B cell (primary cell): ENCODE data around the gene CTDP1. TPM values are rescaled to one million over a fixed set of nuclear protein-coding genes. Genes with fewer than 3 reads are reported as not detected.

ENCODE experiments used
- ATAC-seq: fragments of 200-7000 bp; cut with Tn5 transposase; one replicate; pipeline ENCODE4 v1.10.0; 2021; ENCODE audit warnings: low read depth, mild to moderate bottlenecking, moderate number of reproducible peaks, moderate library complexity
- CTCF ChIA-PET: fragments of 350-600 bp; sonication (Branson Sonifier 250); formaldehyde crosslinking; loops from one replicate; lab custom pipeline; 2021; ENCODE audit warnings: antibody characterized with exemption, inconsistent platforms; lab: Charles Lee
- POLR2A ChIA-PET: fragments of 350-600 bp; sonication (Branson Sonifier 250); formaldehyde crosslinking; loops from one replicate; lab custom pipeline; 2021; ENCODE audit warnings: antibody characterized with exemption; lab: Charles Lee
- DNase-seq: peaks from one replicate; pipeline ENCODE4 v3.0.0; 2013
- H2AFZ ChIP-seq: 2 replicates; pipeline ENCODE4 v1.6.1; 2012; ENCODE audit warnings: mild to moderate bottlenecking, low read depth, low read length; ENCODE audit not compliant: insufficient read depth, poor library complexity, severe bottlenecking
- H3K27ac ChIP-seq, 2 donors: 1 replicate in 1 of 2; 2 replicates in 1 of 2; pipeline ENCODE4 v1.5.1; 2012 to 2013; ENCODE audit warnings: low read length in 2 of 2, mild to moderate bottlenecking in 2 of 2, moderate library complexity in 1 of 2
- H3K27me3 ChIP-seq, 4 experiments: fragments of 200-600 bp in 1 of 4; sonication (generic) in 1 of 4; replicated peaks in 1 of 4; 1 replicate in 2 of 4; 2 replicates in 2 of 4; pipeline versions ENCODE4 v1.6.1 to v1.7.0; 2013 to 2016; ENCODE audit warnings: low read length in 3 of 4, mild to moderate bottlenecking in 2 of 4, mixed read lengths in 1 of 4, moderate library complexity in 1 of 4; ENCODE audit not compliant: insufficient read depth in 4 of 4, control insufficient read depth in 3 of 4; ENCODE audit errors: control extremely low read depth in 1 of 4
- H3K36me3 ChIP-seq, 2 experiments: replicated peaks in 1 of 2; 1 replicate in 1 of 2; 2 replicates in 1 of 2; pipeline versions ENCODE4 v1.6.1 to v1.7.1; 2013; ENCODE audit warnings: low read length in 1 of 2; ENCODE audit not compliant: insufficient read depth in 2 of 2, control insufficient read depth in 1 of 2; ENCODE audit errors: control extremely low read depth in 1 of 2, extremely low read depth in 1 of 2
- H3K4me1 ChIP-seq, 2 donors: fragments of 200-600 bp in 1 of 2; sonication (generic) in 1 of 2; 1 replicate in 1 of 2; 2 replicates in 1 of 2; pipeline versions ENCODE4 v1.5.1 to v1.6.1; 2013 to 2017; ENCODE audit warnings: low read length in 2 of 2; ENCODE audit not compliant: control insufficient read depth in 2 of 2, insufficient read depth in 2 of 2
- H3K4me2 ChIP-seq: replicated peaks from 2 replicates; pipeline ENCODE3; 2012; ENCODE audit warnings: mild to moderate bottlenecking, low read depth, low read length; ENCODE audit not compliant: poor library complexity, severe bottlenecking
- H3K4me3 ChIP-seq, 5 experiments: fragments of 200-600 bp in 1 of 5; sonication (generic) in 1 of 5; 1 replicate in 3 of 5; 2 replicates in 2 of 5; pipeline versions ENCODE4 v1.5.1 to v1.7.0; 2011 to 2016; ENCODE audit warnings: low read length in 4 of 5, mild to moderate bottlenecking in 4 of 5, low read depth in 2 of 5, control low read depth in 1 of 5, moderate library complexity in 1 of 5; ENCODE audit not compliant: insufficient read depth in 1 of 5; ENCODE audit errors: control extremely low read depth in 1 of 5, extremely low read depth in 1 of 5
- H3K79me2 ChIP-seq: fragments of 200-600 bp; sonication (generic); one replicate; pipeline ENCODE4 v1.6.0; 2016; ENCODE audit warnings: low read length; ENCODE audit not compliant: control insufficient read depth, insufficient read depth
- H3K9ac ChIP-seq: fragments of 200-600 bp; sonication (generic); 2 replicates; pipeline ENCODE4 v1.6.1; 2017; ENCODE audit warnings: mild to moderate bottlenecking, low read length, moderate library complexity
- H3K9me3 ChIP-seq, 3 donors: one replicate each; pipeline versions ENCODE4 v1.6.1 to v1.7.1; 2013; ENCODE audit warnings: low read length in 2 of 3; ENCODE audit not compliant: control insufficient read depth in 2 of 3, insufficient read depth in 1 of 3; ENCODE audit errors: control extremely low read depth in 1 of 3
- H4K20me1 ChIP-seq: 2 replicates; pipeline ENCODE4 v1.6.0; 2012; ENCODE audit warnings: mild to moderate bottlenecking, low read length; ENCODE audit not compliant: insufficient read depth, control insufficient read depth, poor library complexity, severe bottlenecking
- H3K27ac Mint-ChIP-seq: one replicate; pipeline ENCODE4 v1.8.0; 2021; ENCODE audit warnings: mixed read lengths
- H3K27me3 Mint-ChIP-seq: one replicate; pipeline ENCODE4 v1.8.0; 2021; ENCODE audit warnings: mixed read lengths
- H3K4me1 Mint-ChIP-seq: one replicate; pipeline ENCODE4 v1.8.0; 2021; ENCODE audit warnings: mixed read lengths
- H3K4me3 Mint-ChIP-seq: one replicate; pipeline ENCODE4 v1.8.0; 2021; ENCODE audit warnings: mixed read lengths
- H3K9me3 Mint-ChIP-seq: one replicate; pipeline ENCODE4 v1.8.0; 2022; ENCODE audit warnings: mixed read lengths; ENCODE audit not compliant: insufficient read depth
- EZH2 ChIP-seq: IDR thresholded peaks from 2 replicates; pipeline ENCODE4 v1.6.1; 2012; ENCODE audit warnings: borderline replicate concordance, low read depth, mild to moderate bottlenecking, moderate library complexity, low read length; ENCODE audit not compliant: insufficient read depth, poor library complexity, severe bottlenecking
- WGBS: methylation state at CpG from one replicate; pipeline ENCODE4 v1.1.5; 2013; ENCODE audit warnings: missing lambda C conversion rate; ENCODE audit not compliant: insufficient coverage; 5-methylcytosine and 5-hydroxymethylcytosine counted together
- intact Hi-C: fragments of 100-400 bp; cut with micrococcal nuclease; formaldehyde crosslinking; loops from one replicate; pipeline ENCODE4 v1.10.0; 2022
- polyA plus RNA-seq: library from polyadenylated mRNA; depleted of rRNA; stranded (reverse); fragments of >200 nt; gene quantifications from 2 replicates; pipeline ENCODE4 v1.2.3, GENCODE V29; 2012
- total RNA-seq, 2 donors: library from RNA; stranded (reverse); fragments of 120-200 nt in 1 of 2; gene quantifications; 1 replicate in 1 of 2; 2 replicates in 1 of 2; pipeline versions ENCODE4 v1.2.3 to v1.2.4, GENCODE V29; 2013 to 2022
- TF ChIP-seq, protein P1 (sequence below): fragments of 200-600 bp; IDR thresholded peaks from one replicate; pipeline ENCODE4 v1.8.0; 2022; ENCODE audit warnings: antibody characterized with exemption, mild to moderate bottlenecking

The CTDP1 gene
- total and polyA plus RNA-seq, 2 donors (not counting 1 experiment from before 2014, with no cell fraction given): 14.3 to 33.3 TPM

DNA sequence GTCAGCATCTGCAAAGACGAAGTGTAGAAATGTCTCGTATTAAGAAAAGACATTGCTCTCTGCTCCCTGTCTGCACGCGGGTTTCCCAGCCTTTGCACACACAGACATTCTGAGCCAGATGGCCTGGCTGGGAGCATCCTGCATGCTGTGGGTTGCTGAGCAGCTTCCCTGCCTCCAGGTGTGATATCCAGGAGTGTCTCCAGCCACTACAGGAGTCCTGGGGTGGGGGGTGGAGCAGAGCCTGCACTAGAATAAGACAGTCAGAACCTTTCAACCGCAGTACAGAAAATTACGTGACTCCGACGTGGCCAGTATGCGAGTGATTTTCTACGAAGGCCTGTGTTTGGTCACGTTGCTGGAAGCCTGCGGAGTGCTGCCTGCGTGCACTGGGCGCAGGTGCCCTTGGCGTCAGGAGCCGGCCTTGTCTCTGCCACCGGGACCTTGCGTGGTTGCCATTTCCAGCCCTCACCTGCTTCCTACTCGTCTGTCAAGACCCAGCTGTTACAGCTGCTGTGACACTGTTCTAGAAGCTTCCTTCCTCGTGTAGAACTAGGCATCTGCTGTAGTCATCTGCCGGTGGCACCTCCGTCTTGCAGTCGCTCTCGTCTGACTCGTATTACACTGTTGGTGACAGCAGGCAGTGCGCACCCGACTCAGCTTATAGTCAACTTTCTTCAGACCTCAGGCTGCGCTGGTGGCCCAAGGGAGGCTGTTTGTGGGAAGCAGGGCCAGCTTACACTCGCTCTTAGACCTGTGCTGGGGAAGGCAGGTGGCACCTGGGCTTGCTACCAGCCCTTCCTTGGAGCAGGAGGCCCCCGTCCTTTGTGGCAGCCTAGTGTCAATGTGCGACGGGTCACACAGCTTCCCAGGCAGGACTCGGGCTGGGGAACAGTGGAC is 11.2 kb downstream of the CTDP1 start:
- Histone ChIP-seq H3K79me2 (peaks cover 88% of the 10 kb centered on the region), H3K9me3 (no peaks in the 10 kb centered on the region), H3K4me3 (no peak overlapping the region), H2AFZ (no peak overlapping the region), H4K20me1 (peaks cover 66% of the 10 kb centered on the region), H3K36me3 (peaks cover 0 to 8% of the 10 kb centered on the region in 2 experiments), H3K4me2 (no peak overlapping the region), H3K9ac (no peak overlapping the region), H3K27ac (no peak overlapping the region), H3K27me3 (no peaks in the 10 kb centered on the region), H3K4me1 (no peaks in the 10 kb centered on the region)
- TF ChIP-seq EZH2: no peak
- TF ChIP-seq, protein P1, sequence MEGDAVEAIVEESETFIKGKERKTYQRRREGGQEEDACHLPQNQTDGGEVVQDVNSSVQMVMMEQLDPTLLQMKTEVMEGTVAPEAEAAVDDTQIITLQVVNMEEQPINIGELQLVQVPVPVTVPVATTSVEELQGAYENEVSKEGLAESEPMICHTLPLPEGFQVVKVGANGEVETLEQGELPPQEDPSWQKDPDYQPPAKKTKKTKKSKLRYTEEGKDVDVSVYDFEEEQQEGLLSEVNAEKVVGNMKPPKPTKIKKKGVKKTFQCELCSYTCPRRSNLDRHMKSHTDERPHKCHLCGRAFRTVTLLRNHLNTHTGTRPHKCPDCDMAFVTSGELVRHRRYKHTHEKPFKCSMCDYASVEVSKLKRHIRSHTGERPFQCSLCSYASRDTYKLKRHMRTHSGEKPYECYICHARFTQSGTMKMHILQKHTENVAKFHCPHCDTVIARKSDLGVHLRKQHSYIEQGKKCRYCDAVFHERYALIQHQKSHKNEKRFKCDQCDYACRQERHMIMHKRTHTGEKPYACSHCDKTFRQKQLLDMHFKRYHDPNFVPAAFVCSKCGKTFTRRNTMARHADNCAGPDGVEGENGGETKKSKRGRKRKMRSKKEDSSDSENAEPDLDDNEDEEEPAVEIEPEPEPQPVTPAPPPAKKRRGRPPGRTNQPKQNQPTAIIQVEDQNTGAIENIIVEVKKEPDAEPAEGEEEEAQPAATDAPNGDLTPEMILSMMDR: no peak
- H3K27me3 Mint-ChIP-seq: no peaks in the 10 kb centered on the region
- intact Hi-C loops: no loop called here
- no peak overlapping the region for H3K27ac Mint-ChIP-seq
- no peak overlapping the region for H3K4me3 Mint-ChIP-seq
- peaks cover 22% of the 10 kb centered on the region for H3K4me1 Mint-ChIP-seq
- ChIA-PET CTCF (no interaction called here), POLR2A (no interaction called here)
- DNase-seq (no peak), ATAC-seq (no peak)
- 80% methylated on average over 30 of the region's 33 CpGs for WGBS
- no peaks in the 10 kb centered on the region for H3K9me3 Mint-ChIP-seq

DNA sequence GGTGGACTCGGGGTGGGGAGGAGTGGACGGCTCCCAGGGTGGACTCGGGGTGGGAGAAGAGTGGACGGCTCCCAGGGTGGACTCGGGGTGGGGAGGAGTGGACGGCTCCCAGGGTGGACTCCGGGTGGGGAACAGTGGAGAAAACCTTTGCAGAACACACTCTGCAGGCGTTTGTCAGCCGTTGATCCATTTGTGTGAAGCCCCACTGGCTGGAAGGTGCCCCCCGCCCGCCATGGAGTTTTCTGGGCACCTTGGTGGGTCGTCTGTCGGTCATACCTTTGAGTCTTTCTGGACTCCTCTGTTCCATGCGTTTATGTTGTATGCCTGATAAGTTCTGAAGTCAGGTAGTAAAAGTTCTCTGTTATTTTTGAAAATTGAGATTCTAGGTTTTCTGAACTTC is 12.5 kb downstream of the CTDP1 start:
- peaks cover 84% of the 10 kb centered on the region for H3K79me2 ChIP-seq
- no peaks in the 10 kb centered on the region for H3K9me3 ChIP-seq
- peaks cover 18% of the 10 kb centered on the region for H3K4me1 Mint-ChIP-seq
- no peaks in the 10 kb centered on the region for H3K27me3 ChIP-seq
- H3K9ac ChIP-seq: no peak overlapping the region
- H3K4me2 ChIP-seq: no peak overlapping the region
- DNase-seq (no peak), ATAC-seq (no peak)
- 95% methylated on average over 9 of the region's 14 CpGs for WGBS
- H3K4me3 ChIP-seq: no peak overlapping the region
- TF ChIP-seq, protein P1: no peak
- TF ChIP-seq EZH2: no peak
- peaks cover 73% of the 10 kb centered on the region for H4K20me1 ChIP-seq
- intact Hi-C loops: no loop called here
- no peaks in the 10 kb centered on the region for H3K4me1 ChIP-seq
- POLR2A ChIA-PET: no interaction called here
- H3K36me3 ChIP-seq: peaks cover 0 to 20% of the 10 kb centered on the region in 2 experiments
- H3K27ac ChIP-seq: no peak overlapping the region
- no peaks in the 10 kb centered on the region for H3K9me3 Mint-ChIP-seq
- no peak overlapping the region for H2AFZ ChIP-seq
- CTCF ChIA-PET: no interaction called here
- no peak overlapping the region for H3K27ac Mint-ChIP-seq
- no peaks in the 10 kb centered on the region for H3K27me3 Mint-ChIP-seq
- H3K4me3 Mint-ChIP-seq: no peak overlapping the region
